OCI-LY1 (cell line): ENCODE results near the gene DEFB131A.
"Not testable (repeated sequence)": the region's sequence is repeated elsewhere in the genome, so short reads cannot be mapped to it uniquely, and the experiment has no call there.

Experiments
- EZH2 ChIP-seq: fragments of 200-600 bp; sonication (generic), shearing (Covaris generic); IDR thresholded peaks from 2 replicates; pipeline ENCODE4 v1.8.0; 2017; ENCODE audit warnings: borderline replicate concordance, mixed run types, mild to moderate bottlenecking, antibody characterized with exemption, low read length, moderate library complexity, mixed read lengths
- TF ChIP-seq, protein P1 (sequence below): fragments of 200-600 bp; sonication (generic), shearing (Covaris generic); IDR thresholded peaks from 2 replicates; pipeline ENCODE4 v1.5.1; 2017; ENCODE audit warnings: mild to moderate bottlenecking, antibody characterized with exemption, low read length, moderate library complexity, mixed read lengths

- TF ChIP-seq, protein P1, sequence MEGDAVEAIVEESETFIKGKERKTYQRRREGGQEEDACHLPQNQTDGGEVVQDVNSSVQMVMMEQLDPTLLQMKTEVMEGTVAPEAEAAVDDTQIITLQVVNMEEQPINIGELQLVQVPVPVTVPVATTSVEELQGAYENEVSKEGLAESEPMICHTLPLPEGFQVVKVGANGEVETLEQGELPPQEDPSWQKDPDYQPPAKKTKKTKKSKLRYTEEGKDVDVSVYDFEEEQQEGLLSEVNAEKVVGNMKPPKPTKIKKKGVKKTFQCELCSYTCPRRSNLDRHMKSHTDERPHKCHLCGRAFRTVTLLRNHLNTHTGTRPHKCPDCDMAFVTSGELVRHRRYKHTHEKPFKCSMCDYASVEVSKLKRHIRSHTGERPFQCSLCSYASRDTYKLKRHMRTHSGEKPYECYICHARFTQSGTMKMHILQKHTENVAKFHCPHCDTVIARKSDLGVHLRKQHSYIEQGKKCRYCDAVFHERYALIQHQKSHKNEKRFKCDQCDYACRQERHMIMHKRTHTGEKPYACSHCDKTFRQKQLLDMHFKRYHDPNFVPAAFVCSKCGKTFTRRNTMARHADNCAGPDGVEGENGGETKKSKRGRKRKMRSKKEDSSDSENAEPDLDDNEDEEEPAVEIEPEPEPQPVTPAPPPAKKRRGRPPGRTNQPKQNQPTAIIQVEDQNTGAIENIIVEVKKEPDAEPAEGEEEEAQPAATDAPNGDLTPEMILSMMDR = not testable (repeated sequence)
- not testable (repeated sequence) for TF ChIP-seq EZH2
These were observed 10.9 kb upstream of the DEFB131A start for GRCh38 chr4:9433320-9433719.
